HG03066 (cell line): ENCODE results near the gene FAM169A.
"Not testable (repeated sequence)": the region's sequence is repeated elsewhere in the genome, so short reads cannot be mapped to it uniquely, and the experiment has no call there.

Experiments used
- ATAC-seq: cut with Tn5 transposase; IDR thresholded peaks from one replicate; pipeline ENCODE4 v1.9.1; 2021; ENCODE audit warnings: low read depth; ENCODE audit not compliant: unreplicated experiment

The FAM169A gene

DNA sequence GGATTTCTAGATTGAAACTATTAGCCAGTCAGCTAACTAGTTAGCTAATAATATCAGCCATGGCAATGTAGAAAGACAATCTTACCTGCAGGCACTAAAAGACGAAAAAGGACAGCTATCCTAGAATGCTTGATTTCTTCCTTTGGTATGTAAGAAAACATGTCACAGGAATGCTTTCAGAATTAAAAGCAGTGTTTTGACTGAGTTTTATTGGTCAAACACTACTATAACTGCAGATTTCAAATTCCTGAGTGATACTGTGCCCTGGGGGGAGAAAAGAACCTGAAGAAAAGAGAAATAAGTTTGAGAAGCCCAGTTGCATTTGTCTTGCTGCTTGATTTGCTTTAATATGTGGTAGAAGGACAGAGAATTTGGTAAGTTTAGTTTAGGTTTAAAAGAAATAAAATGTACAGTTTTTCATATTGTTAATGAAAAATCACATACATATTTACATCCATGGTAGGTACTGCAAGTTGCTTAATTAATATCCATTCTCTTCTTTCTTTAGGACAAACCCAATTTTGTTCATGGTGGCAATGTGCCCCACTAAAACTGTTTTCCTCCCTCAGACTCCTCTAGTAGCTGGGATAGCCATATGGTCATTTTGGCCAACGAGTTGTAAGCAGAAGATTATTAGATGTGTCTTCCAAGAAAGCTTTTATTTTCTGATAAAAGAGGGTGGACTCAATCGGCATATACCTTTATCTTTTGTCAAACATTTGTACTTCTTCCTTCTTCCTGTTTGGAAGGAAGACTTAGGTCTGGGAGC lies 4.3 kb upstream of the FAM169A start:
- ATAC-seq = no peak

DNA sequence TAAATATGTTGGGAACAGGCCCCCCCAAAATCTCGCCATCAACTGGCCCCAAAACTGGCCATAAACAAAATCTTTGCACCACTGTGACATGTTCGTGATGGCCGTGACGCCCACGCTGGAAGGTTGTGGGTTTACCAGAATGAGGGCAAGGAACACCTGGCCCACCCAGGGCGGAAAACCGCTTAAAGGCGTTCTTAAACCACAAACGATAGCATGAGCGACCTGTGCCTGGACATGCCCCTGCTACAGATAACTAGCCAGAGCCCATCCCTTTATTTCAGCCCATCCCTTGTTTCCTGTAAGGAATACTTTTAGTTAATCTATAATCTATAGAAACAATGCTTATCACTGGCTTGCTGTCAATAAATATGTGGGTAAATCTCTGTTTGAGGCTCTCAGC lies 3.2 kb upstream of the FAM169A start:
- not testable (repeated sequence) for ATAC-seq

DNA sequence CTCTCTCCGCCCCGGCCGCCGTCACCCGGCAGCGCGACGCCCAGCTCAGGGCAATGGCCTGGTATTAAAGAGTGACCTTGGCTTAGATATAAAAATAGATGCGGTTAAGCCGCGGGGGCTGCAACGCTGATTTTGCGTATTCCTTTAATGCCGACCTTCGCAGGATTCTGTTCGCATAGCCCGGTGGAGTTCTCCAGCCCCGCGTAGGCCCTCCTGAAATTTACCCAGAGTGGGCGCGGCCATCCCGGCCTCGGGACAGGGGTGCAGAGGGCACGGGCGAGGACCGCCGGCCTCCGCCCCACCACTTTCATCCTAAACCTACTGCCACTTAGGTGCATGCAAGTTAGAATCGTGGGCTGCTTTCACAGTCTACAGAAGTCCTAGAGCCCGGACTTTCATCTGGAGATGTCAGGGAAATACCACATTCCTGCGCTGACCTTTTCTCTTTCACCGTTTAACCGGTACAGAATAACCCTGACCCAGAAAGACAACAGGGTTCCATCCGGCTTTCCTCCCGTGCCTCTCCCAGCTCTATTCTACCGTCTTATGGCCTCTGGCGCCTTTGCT lies 492 bp upstream of the FAM169A start:
- ATAC-seq = no peak

DNA sequence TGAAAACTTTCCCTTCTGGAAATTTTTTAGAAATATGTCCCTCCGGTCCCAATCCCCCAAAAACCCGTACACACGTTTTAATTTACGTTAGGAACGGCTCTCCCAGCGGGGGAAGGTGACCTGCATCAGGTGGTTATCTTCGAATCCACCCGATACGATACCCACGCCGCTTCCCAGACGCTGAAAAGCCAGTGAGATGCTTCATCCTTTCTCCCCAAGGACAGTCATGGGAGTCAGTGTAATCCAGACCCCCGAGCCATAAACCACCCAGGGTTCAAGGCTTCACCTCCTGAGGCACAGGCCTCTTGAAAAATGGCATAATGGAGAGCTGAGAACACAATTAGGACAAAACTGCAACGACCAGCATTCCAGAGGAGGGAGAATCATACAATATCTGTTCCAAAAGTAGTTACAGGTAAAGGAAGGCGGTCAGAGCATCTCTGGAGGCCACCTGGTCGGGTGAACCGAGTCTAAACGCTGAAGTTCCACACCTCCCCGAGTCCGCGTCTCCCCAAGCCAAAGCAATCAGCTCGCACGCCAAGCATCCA lies 857 bp downstream of the FAM169A start:
- ATAC-seq = no peak

DNA sequence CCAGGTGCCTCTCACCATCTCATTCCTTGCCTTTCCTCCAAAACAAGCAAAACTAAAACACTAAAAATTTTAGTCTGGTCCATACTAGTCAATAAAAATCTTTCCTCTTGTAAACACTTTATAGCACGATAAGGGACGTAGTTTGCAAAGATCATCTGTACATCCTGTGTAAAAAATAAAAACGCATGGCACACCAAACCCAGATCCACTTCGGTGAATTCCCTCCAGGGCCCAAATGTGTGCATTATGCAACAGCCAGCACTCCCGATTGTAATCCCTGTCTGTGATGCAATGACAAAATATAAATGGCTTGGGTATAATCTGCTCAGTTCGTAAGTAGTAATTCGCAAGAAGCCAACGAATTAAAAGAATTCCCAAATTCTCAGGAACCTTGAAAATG lies 1.4 kb downstream of the FAM169A start:
- ATAC-seq = no peak

DNA sequence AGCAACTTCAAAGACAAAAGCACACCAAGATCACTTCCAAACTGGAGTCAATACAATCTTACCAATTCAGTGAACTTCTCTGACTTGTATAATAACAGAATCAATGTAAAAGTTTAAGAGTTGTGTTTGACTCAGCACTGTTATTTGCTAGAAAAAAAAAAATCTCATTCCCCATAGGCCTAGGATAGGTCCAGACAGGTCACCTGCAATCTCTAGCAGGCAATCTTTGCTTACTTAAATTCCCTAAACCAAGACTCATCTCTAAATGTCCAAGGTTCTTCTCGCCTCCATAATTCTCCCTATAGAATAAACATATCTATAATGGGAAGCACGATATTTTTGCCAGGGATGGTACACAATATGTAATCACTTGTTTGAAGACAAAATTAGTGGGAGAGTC lies 2.5 kb downstream of the FAM169A start:
- no peak for ATAC-seq

DNA sequence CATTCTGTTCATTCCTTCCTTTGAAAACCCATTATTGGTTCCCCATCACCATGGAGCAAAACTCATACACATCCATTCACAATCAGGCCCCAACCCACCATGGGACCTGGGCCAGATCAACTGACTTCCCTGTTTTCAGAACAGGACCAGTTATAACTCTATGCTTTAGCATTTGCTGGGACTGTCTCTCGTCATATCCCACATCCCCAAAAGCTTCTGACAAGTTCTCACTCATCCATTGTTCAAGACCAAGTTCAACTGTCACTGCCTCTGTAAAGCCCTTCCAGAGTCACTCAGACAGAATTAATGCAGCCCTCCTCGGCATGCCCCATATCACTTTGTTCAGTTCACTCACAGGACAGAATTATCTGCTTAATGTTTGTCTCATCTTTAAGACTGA lies 4.0 kb downstream of the FAM169A start:
- ATAC-seq = no peak

DNA sequence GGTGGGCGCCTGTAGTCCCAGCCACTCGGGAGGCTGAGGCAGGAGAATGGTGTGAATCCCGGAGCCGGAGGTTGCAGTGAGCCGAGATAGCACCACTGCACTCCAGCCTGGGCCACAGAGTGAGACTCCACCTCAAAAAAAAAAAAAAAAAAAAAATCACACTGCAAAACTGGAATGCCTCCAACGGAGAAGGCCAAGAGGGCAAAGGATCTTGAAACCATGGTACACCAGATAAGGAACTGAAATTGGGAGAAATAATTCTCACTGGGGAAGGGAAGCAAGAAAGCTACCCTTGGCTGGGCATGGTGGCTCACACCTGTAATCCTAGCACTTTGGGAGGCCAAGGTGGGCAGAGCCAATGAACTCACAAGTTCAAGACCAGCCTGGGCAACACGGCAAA lies 9.2 kb downstream of the FAM169A start:
- ATAC-seq = not testable (repeated sequence)

DNA sequence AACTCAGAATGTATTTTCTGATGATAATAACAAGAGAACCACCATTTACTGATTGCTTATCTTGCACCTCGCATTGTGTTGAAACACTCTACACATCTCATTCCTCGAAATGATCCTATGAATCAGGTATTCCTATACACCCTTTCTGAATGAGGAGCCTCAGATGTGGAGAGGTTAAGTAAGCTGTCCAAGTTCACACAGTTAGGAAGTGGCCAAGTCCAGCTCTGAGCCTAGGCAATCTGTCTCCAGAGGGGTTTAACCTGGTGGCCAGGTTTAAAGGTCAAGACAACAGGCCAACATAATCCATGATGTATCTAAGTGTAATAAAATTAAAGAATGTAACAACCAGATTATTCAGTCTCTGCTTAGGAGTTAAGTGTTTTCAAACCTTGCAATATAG lies 12.9 kb downstream of the FAM169A start:
- no peak for ATAC-seq

DNA sequence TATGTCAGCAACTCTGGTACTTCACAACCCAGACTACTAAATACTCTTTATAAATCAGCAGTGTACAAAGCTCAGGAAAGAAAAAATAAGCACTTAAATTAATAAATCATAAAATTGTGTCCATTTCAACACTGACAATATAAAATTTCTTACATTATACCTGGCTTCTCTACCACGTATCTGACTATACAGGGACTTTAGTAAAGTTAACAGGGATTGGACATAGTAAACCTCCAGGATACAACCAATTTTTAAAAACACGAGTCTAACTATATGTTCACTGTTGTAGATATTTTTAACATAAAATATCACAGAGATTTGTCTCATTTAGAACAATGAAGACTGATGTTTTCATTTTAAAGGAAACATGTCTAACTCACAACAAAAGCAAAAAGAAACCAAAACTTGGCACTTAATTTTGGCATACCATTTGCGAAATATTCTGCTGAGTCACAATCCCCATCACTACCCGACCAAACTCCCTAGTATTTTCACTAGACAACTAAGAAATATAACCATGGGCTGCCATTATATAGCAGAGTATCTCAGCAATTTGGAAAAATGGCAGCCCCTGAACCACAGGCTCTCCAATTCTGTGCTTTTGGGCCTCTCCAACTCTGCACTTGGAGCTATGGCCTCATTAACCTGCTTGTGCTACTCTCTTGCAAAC lies 14.4 kb downstream of the FAM169A start:
- ATAC-seq = no peak

DNA sequence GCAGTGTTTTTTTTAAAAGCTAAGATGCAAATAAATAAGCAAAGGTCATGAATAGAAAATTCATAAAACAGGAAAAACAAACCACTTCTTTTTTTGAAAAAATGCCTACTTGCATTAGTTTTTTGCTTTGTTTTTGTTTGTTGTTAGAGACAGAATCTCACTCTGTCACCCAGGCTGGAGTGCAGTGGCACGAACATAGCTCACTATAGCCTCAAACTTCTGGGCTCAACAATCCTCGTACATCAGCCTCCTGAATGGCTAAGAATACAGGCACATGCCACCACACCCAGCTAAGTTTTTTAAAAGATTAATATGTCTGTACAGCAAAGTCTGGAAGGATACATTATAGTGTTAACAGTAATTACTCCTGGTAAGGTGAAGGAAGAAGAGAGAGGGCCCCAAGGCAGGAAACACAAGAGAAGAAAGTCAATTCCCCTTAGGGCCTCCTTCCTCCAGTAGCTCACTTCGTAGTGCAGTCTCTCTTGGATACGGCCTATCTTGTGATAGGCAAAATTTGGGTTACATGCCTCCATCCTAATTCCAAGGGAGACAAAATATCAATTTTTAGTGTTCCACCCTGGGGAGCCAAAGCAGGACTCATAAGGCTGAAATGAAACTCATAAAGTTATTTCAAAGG lies 15.3 kb downstream of the FAM169A start:
- no peak for ATAC-seq

DNA sequence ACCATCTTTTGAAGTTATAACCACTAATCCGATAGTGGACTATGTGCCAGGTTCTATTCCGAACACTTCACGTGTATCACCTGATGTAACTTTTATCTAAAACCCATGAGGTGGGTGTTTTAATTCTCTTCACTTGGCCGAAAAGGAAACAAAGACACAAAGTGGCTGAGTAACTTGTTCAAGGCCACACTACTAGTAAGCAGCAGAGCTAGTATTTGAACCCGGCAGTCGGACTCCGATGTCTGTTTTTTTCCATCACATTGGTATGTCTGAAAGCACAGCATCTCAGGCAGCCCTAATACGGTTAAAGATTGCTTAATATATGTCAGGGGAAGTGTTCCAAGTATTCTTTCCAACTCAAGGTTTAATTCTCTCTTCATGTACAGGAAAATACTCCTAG lies 16.2 kb downstream of the FAM169A start:
- no peak for ATAC-seq

DNA sequence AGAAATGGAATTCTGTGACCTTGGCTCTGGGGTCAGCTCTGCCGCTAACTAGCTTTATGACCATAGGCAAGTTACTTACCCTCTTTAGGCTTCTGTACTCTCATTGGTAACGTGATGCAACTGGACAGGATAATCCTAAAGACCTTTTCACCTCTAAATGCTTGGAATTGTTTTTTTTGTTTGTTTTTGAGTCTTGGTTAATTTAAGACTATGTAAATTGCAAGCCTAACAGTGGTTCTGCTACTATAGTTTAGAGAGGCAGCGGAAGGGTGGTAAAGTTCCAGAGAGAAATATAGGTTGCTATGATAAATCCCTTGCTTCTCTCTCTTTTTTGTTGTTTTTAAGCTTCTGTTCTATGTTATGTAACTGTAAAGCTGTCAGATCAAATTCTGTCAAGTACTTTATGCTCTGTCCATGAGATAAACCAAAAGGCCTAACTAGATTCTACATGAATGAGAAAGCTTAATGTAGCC lies 17.6 kb downstream of the FAM169A start:
- no peak for ATAC-seq

DNA sequence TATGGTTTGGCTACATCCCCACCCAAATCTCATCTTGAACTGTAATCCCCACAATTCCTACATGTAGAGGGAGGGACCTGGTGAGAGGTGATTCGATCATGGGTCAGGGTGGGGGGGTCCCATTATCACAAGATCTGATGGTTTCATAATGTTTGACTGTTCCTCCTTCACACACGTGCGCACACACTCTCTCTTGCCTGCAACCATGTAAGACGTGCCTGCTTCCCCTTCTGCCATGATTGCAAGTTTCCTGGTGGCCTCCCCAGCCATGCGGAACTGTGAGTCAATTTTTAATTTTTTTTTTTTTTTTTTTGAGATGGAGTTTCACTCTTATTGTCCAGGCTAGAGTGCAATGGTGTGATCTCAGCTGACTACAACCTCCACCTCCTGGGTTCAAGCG lies 27.0 kb downstream of the FAM169A start:
- no peak for ATAC-seq

DNA sequence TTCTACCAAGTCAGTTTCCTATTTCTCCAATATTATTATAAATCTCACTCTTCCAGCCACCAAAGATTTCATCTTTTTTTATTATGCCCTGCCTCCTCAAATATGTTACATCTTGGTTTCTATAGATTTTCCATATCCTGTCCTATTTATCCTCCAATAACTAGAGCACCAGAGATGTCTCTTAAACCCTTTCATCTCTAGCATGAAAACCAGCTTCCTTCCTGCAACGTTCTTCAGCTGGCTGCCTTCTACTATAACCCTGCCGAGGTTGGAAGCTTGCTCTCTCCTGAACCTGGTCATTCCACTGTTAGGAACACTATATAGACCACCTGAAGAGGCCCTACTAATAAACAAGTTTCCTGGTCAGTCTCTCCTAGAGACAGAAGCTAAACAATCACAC lies 27.9 kb downstream of the FAM169A start:
- no peak for ATAC-seq

DNA sequence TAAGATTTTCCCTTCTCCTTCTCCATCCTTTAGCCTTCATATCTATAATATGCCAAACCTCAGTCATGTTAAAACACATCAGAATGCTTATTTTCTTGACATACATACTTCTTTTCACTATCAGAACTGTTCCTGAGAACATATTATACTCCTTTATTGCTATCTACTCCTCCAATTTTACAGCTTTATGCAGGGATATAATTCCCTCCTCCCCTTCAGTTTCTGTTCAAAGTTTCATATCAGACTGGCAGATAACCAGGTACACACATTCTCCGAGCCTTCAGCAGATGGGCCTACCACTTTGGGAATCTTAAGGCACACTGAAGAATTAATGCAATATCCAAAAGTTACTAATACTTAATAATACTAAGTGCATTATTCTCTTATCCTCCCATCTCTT lies 29.1 kb downstream of the FAM169A start:
- ATAC-seq = no peak

DNA sequence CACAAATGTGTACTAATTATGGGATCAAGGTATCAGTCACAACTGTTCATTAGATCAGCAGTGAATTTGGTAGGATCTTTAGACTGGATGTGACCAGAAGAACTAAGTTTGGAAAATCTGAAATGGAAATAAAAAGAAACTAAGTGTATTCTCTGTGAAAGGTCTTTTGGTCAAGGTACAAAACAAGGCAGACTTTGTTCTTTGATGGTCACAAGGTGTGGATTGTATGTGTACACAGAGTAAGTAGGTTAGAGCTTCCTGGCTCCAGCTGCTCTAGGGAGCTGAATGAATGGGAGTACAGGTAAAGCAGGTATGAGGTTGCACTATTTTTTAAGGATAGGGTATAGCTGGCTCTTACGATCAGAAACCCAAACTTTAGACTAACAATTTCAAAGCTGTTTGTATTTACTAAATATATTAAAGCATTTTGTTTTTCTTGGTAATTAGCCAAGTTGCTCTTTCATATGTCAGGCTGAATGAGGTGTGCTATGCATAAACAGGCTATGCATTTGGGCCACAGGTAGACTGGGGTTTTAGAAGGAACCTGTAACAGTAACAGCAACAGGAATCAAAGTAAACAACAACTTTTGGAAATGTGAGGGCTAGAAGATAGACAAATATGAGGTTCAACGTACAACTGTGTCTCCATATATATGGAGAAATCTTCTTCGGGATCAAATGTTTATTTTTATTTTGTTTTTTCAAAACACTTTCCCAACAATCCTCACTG lies 32.5 kb downstream of the FAM169A start:
- ATAC-seq = no peak

DNA sequence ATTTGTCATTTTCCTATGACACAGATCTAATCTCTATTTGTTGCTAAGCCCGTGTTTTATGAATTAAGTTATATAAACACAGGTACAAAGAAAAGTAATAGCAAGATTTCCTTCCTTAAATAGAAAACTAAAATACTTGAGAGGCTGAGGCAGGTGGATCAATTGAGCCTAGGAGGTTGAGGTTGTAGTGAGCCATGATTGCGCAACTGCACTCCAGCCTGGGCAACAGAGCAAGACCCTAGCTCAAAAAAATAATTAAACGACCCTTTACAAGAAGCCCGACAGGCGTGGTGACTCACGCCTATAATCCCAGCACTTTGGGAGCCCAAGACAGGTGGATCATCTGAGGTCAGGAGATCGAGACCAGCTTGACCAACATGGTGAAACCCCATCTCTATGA lies 36.8 kb downstream of the FAM169A start:
- ATAC-seq = no peak

DNA sequence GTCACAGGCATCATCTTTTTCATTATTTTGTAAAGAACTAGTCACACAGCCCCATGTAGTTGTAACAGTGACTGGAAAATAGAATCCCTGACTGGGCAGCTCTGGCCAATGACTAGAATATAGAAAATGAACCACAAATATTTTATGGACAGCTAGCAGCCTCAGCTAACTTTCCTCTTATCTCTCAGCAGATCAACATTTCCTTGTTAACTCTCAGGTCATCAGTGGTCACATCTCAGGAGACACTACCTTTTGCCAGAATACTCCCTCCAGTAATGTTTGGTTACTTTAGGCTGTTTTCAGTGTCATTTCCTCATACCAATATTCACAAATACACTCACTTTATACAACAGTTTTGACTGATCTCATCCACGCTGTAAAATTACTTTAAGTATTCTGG lies 43.9 kb downstream of the FAM169A start:
- no peak for ATAC-seq

DNA sequence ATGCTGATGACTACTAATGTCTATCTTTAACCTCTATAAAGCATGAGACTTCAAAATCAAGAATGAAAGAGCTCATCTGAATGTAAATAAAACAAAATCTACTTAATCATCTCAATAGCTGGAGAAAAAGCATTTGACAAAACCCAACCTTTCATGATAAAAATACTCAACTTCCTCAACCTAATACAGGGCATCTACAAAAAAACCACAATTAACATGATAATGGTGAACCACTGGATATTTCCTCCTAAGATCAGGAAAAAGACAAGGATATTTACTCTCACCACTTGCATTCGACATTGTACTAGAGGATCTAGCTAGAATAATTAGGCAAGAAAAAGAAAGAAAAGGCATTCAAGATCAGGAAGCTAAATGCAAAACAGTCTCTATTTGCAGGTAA lies 49.3 kb downstream of the FAM169A start:
- no peak for ATAC-seq

DNA sequence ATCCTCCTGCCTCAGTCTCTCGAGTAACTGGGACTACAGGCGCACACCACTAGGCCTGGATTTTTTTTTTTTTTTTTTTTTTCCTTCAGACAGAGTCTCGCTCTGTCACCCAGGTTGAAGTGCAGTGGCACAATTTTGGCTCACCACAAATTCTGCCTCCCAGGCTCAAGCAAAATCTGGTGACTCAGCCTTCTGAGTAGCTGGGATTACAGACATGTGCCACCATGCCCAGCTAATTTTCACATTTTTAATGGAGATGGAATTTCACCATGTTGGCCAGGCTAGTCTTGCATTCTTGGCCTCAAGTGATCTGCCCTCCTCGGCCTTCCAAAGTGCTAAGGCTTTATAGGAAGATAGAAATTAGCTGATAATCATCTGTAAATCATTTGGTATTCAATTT lies 55.3 kb downstream of the FAM169A start:
- no peak for ATAC-seq
